SHP77 treated with DMSO at 0.1 percent for 48 hours (cell line): Measurements from ENCODE around the gene ARPC2.

Source experiments
- DNase-seq: peaks from one replicate; lab custom pipeline; 2025; lab: John Stamatoyannopoulos, UW

Gene ARPC2

DNA sequence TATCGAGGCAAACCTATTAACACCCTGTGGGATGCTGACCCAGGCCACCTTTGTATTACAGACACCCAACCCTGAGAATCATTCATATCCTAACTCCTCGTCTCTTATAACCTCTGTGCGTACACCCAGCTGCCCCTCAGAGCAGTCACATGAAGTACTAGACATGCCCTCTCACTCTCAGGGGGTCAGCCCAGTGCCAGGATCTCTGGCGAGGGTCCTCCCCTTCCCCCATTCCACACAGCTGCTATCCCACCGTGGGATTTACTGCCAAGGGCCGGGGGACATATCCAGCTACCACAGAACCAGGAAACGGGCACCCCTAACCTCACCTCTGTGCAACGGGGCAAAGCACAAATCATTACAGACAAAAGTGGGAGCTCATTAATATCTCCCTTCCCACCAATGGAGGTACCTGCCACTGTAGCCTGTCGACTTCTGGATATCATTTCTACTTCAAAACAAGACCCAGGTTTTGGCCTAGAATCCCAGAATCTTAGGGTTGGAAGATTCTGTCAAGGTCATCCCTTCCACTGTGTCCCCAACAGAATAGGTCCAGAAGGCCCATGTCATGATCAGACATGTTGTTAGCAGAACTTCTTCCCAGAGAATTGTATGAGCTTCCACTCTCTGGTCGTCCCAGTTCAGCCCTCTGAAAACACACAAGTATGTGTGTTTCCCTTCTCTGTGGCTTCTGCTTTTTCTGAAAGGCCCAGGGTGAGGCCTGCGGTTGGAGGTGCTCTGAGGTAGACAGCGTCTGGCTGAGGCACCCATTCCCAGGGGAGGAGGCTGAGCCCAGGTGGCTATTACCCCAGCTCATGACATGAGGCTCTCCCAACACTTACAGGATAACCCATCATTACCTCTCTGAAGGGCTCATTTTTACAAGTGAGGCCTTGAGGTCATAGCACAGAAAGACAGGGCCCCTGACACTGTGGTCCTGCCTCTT, 73.6 kb downstream of the ARPC2 start:
- no peak for DNase-seq

DNA sequence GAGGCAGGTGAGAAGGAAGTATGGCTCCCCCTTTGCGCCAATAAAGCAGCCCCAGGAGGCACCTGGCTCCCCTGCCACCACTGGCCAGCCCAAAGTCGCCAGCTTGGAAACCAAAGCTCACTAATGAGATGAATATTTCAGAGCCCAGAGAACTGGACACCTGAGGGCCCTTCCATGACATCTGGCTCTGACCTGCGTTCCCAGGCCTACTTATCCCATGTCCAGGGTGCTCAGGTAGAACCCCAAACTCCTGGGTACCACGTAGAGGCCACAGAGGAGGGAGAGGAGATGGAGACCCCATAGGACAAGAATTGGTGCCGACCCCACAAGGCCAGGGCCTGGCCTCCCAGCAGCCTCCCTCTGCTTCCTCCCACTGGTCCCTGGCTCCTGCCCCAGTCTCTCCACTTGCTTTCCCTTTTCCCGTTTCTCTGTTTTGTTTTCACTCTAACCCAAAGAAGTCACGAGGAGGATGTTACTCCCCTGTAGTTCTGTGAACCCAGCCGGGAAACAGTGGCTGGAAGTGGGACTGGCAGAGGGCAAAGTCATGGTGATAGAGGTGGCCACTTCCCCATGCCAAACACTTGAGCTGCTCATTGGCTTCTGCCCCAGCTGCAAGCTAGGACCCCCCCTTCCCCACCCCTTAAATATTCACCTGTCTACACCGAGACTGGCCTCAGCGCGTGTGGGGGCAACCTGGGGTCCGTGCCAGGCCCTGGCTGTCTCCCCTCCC, 74.5 kb downstream of the ARPC2 start:
- no peak for DNase-seq

DNA sequence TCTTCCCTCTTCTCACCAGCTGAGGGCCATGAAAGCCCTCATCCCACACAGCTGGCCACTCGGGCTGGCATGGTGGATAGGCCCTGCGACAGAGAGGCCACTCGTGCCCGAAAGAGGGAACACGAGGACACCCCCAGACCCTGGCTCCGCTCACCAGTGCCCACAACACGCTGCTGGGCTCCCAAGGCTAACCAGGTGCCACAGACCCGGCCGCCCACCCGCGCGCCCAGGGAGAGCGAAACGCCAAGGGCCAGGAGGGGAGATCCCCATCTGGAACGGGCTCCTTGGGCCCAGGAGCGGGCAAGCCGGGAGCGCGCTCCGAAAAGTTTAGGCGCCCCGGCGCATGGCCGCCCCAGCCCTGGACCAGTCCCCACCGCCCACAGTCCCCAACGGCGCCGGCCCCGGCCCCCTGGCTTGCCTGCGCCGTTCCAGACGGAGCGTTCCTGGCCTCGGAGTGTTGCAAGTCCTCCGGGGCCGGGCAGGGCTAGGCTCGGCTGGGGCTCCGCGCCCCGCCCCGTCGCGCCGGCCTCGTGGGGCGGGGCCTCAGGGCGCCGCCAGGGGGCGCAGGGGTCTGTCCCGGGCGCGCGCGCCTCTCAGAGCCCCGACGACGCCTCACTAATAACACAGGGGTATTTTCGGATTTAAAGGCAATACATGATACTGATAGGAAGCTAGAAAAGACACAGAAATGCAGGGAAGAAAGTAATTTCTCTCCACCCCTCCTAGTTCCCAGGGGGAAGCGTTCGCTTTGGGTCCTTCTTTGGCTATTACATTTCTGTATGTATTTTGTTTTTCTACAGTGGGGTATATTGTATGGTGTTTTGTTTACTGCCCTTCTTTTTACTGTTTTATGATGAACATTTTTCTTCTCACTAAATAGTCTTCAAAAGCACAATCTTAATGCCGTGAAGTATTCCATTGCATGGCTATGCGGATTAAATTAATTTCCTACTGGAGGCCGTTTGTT, 75.3 kb downstream of the ARPC2 start, which contains the start of gene TMBIM1:
Gene TMBIM1 (minus strand): TSS at position 456 of the 967 bp plus-strand sequence. CDS start 10,362 bp downstream, outside the sequence.
- DNase-seq = no peak

DNA sequence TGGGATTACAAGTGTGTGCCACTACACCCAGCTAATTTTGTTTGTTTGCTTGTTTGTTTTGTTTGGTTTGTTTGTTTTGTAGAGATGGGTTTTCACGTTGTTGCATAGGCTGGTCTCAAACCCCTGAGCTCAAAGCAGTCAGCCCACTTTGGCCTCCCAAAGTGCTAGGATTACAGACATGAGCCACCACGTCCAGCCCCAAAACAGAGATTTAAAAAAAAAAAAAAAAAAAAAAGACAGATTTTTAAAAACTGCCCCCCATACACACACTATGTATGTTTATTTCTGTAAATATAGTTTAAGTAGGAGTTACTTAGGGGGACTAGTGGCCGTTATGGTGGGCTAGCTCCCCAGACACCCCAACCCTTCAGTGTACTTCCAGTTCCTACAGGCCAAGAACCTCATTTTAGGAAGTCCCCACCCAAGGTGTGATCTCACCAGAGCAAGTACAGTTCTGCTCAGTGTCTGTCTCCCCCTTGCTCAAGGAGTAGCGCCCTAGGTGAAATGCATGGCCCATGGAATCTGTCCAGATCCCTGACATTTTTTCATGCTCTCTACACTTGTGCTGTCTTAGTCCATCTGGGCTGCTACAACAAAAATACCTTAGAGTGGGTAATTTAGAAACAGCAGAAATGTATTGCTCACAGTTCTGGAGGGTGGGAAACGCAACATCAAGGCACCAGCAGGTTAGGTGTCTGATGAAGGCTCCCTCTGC, 76.9 kb downstream of the ARPC2 start:
- no peak for DNase-seq

DNA sequence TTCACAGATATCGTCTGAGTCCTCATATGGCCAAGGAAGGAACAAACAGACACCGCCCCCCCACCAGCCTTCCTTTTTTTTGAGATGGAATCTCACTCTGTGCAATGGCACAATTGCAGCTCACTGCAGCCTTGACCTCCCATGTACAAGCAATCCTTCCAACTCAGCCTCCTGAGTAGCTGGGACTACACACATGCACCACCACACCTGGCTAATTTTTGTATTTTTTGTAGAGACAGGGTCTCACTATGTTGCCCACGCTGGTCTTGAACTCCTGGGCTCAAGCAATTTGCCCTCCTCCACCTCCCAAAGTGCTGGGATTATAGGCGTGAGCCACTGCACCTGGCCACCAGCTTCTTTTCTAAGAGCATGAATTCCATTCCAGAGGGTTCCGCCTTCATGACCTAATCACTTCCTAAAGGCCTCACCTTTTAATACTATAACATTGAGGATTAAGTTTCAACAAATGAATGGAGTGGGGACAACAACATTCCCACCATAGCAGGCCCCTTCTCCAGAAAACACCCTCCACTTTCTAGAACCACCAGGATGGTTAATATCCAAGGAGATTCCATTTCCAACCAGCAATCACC, 77.5 kb downstream of the ARPC2 start:
- no peak for DNase-seq

DNA sequence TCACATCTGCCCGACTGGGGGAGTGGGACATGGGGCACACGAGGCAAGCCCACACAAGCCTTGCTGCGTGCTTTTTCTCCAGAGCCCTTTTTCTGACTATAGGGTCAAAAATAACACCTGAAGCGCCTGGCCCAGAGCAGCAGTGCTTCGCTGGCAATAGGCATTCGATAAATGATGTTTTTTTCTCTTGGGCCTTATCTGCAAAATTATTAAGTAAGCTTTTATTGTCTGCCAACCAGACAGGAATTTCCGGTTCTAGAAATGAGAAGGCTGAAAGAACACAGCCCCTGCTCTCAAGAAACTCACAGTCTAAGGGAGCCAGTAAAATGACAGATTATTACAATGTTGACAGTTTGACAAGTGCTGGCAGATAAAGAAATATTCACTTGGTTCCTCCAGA, 78.0 kb downstream of the ARPC2 start:
- no peak for DNase-seq

DNA sequence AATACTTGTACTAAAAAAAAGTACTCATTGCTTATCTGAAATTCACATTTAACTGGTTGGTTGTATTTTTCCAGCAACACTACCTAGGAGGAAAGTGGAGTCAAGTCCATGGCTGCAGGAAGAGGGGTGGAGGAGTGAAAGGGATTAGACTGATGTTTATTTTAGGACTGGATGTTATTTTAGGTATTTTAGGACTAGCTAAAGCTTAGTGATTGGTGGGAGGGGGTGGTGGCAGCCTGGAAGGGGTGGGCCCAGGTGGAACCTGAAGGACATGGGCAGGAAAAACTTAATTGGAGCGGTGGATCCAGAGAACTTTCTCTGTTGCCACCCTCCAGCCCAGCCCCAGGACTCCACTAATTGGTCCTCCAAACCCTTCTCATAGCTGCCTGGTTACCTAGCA, 79.2 kb downstream of the ARPC2 start:
- no peak for DNase-seq

DNA sequence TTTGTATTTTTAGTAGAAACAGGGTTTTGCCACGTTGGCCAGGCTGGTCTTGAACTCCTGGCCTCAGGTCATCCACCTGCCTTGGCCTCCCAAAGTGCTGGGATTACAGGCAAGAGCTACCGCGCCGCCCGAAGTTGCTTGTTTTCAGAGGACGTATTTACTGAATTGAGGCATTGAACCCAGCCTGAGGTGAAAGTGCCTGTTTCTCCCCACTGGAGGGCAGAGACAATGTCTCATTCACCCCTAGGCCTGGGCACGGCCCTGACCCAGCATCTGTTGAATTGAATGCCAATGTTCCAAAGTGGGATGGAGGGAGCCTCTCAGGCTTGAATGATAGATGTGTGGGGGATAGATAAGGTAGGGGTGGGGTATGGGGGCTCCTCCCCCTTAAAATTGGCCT, 79.9 kb downstream of the ARPC2 start:
- DNase-seq = no peak

DNA sequence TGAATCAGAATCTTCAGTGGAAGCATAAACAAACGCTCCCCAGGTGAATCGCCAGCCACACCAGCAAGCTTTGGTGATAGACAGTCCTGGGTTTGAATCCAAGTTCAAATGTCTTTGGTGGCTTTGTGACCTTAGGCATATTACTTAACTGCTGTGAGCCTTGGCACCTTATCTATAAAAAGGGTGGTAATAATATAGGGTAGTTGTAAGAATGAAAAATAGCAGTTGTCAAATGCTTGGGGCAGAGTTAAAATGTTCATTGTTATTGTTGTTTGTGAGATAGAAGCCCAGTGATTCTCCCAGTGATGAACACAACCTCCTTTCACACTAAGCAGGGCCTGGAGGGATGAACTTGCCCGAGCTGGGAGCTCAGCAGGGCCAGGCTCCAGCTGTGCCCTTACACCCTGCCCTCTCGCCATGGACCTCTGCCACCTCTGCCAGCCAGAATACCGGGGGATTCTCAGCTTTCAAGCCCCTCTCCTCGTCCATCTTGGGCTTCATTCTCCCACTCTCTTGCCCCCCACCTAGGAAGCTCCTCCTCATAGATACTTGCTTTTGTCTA, 81.4 kb downstream of the ARPC2 start:
- no peak for DNase-seq

DNA sequence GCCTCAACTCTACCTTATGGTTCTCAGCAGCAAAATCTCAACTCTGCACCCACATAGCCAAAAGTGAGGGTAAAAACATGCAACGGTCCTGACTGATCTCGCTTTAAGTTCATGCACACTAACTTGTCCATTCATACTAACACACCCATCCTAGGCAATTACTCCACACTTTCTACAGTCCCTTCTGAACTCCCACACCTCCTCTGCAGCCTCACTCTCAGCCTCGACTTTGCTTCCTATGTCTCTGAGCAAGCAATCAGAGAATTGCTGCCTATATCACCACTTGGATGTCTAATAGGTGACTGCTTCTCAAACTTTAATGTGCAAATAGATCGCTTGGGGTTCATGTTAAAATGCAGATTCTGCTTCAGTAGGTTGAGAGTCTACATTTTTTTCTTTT, 83.2 kb downstream of the ARPC2 start:
- no peak for DNase-seq

DNA sequence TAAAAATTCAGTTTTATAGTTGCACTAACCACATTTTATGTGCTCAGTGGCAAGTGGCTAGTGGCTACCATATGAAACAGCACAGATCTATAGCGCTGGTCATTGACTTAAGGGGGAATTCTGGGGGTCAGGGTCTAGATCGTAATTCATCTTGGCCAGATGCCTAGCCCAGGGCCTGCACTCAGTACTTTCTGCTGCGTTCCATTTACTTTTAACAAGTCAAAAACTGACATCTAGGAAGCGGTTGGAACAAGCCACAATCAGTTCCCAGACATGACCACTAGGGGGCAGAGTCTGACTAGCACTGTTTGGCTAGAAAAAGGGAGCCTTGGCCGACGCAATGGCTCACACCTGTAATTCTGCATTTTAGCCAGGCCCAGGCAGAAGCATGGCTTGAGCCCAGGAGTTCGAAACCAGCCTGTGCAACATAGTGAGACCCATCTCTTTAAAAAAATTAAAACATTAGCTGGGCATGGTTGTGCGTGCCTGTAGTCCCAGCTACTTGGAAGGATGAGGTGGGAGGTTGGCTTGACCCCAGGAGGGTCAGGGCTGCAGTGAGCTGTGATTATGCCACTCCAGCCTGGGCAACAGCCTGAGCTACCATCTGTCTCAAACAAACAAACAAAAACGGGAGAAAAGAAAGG, 84.3 kb downstream of the ARPC2 start:
- peak; percentile 75 for DNase-seq
